Smooth muscle cell (in vitro differentiated cells): ENCODE measurements around the gene PHF14. TPM values are rescaled to one million over a fixed set of nuclear protein-coding genes. Genes with fewer than 3 reads are reported as not detected.
A peak's percentile ranks its signal among the peaks of the same experiment; 100 is the strongest.
"Not testable (repeated sequence)": the region's sequence is repeated elsewhere in the genome, so short reads cannot be mapped to it uniquely, and the experiment has no call there.

Experiments used
- DNase-seq: peaks from one replicate; lab custom pipeline; 2025; ENCODE audit not compliant: unreplicated experiment; lab: John Stamatoyannopoulos, UW
- H2AFZ ChIP-seq: fragments of 200-600 bp; sonication (generic); 2 replicates; pipeline ENCODE4 v1.6.0; 2016; ENCODE audit warnings: antibody characterized with exemption, low read depth, mild to moderate bottlenecking
- H3F3A ChIP-seq: fragments of 200-600 bp; sonication (generic); 2 replicates; pipeline ENCODE4 v1.6.0; 2017; ENCODE audit warnings: antibody characterized with exemption, low read depth
- H3K27ac ChIP-seq: fragments of 200-600 bp; sonication (generic); 2 replicates; pipeline ENCODE4 v1.5.1; 2016; ENCODE audit warnings: low read depth, mild to moderate bottlenecking
- H3K27me3 ChIP-seq: fragments of 200-600 bp; sonication (generic); 2 replicates; pipeline ENCODE4 v1.6.1; 2016; ENCODE audit warnings: low read depth, mild to moderate bottlenecking
- H3K36me3 ChIP-seq: fragments of 200-600 bp; sonication (generic); 2 replicates; pipeline ENCODE4 v1.5.1; 2016; ENCODE audit warnings: low read depth
- H3K4me1 ChIP-seq: fragments of 200-600 bp; sonication (generic); 2 replicates; pipeline ENCODE4 v1.5.1; 2016; ENCODE audit warnings: low read depth
- H3K4me2 ChIP-seq: fragments of 200-600 bp; sonication (generic); 2 replicates; pipeline ENCODE4 v1.6.0; 2016; ENCODE audit warnings: mild to moderate bottlenecking
- H3K4me3 ChIP-seq: fragments of 200-600 bp; sonication (generic); 2 replicates; pipeline ENCODE4 v1.5.1; 2016; ENCODE audit warnings: mild to moderate bottlenecking
- H3K79me2 ChIP-seq: fragments of 200-600 bp; sonication (generic); 2 replicates; pipeline ENCODE4 v1.6.0; 2016; ENCODE audit warnings: low read depth, mild to moderate bottlenecking
- H3K9ac ChIP-seq: fragments of 200-600 bp; sonication (generic); 2 replicates; pipeline ENCODE4 v1.6.0; 2016; ENCODE audit warnings: low read depth
- H3K9me3 ChIP-seq: fragments of 200-600 bp; sonication (generic); replicated peaks from 2 replicates; pipeline ENCODE4 v1.5.1; 2016; ENCODE audit warnings: low read depth
- H4K20me1 ChIP-seq: fragments of 200-600 bp; sonication (generic); 2 replicates; pipeline ENCODE4 v1.6.0; 2016; ENCODE audit warnings: low read depth
- WGBS: methylation state at CpG from one replicate; pipeline ENCODE4 v1.1.7; 2016; ENCODE audit warnings: low lambda C conversion rate; 5-methylcytosine and 5-hydroxymethylcytosine counted together
- polyA plus RNA-seq: library from polyadenylated mRNA; unstranded; fragments of >200 nt; fragmentation: Nextera tagmentation; extraction: Ambion mirVana; gene quantifications from 2 replicates; pipeline ENCODE4 v1.2.1, GENCODE V29; 2016
- total RNA-seq: library from RNA; depleted of rRNA; stranded (reverse); fragments of >200 nt; gene quantifications from 2 replicates; pipeline ENCODE4 v1.2.3, GENCODE V29; 2014
- TF ChIP-seq, protein P1 (sequence below): fragments of 200-600 bp; sonication (generic); IDR thresholded peaks from 2 replicates; pipeline ENCODE4 v1.5.1; 2017; ENCODE audit warnings: borderline replicate concordance, mild to moderate bottlenecking, antibody characterized with exemption; ENCODE audit not compliant: insufficient read depth, poor library complexity, severe bottlenecking

PHF14 gene, protein sequence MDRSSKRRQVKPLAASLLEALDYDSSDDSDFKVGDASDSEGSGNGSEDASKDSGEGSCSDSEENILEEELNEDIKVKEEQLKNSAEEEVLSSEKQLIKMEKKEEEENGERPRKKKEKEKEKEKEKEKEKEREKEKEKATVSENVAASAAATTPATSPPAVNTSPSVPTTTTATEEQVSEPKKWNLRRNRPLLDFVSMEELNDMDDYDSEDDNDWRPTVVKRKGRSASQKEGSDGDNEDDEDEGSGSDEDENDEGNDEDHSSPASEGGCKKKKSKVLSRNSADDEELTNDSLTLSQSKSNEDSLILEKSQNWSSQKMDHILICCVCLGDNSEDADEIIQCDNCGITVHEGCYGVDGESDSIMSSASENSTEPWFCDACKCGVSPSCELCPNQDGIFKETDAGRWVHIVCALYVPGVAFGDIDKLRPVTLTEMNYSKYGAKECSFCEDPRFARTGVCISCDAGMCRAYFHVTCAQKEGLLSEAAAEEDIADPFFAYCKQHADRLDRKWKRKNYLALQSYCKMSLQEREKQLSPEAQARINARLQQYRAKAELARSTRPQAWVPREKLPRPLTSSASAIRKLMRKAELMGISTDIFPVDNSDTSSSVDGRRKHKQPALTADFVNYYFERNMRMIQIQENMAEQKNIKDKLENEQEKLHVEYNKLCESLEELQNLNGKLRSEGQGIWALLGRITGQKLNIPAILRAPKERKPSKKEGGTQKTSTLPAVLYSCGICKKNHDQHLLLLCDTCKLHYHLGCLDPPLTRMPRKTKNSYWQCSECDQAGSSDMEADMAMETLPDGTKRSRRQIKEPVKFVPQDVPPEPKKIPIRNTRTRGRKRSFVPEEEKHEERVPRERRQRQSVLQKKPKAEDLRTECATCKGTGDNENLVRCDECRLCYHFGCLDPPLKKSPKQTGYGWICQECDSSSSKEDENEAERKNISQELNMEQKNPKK
- 29.2 and 39.6 TPM in 2 replicates for total RNA-seq
- polyA plus RNA-seq = 13.2 and 20.1 TPM in 2 replicates

DNA sequence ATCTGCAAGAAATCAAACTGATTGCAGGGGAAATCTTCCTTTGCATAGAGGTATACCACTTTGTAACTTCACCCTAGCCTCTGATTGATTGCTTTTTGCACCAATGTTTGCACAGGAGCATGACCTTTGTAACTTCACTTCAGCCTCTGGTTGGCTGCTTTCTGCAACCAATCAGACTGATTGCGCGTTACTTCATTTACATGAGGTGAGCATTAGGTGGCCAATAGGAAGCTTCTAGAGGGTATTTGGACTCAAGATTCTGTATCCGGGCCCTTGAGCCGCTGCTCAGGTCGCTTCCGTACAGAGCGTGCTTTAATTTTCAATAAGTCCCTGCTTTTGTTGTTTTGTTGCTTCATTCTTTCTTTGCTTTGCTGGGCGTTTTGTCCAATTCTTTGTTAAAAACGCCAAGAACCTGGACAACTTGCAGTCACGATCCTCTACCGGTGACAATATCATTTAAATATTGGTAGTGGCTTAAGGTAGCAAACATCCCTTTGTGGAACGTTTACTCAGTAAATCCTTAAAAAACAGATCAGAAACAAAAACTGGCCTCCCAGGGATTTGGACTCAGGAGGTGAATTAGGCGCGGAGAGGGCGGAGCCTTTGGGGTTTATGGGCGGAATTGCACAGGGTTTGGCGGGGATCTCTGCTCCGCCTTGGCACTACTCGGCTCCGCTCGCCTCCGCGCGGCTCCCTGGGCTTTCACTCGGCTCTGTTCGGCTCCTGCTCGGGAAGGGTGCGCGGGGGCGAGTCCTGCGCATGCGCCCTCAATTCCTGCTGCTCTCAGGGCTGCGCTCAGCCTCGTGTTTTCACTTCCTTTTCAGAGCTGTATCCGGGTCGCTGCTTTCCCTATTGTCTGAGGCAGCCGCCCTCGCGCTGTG lies at the start of gene PHF14:
PHF14 (plus strand) TSS at position 812 of the 881 bp plus-strand sequence. CDS start 452 bp downstream, outside the sequence.
- TF ChIP-seq, protein P1, sequence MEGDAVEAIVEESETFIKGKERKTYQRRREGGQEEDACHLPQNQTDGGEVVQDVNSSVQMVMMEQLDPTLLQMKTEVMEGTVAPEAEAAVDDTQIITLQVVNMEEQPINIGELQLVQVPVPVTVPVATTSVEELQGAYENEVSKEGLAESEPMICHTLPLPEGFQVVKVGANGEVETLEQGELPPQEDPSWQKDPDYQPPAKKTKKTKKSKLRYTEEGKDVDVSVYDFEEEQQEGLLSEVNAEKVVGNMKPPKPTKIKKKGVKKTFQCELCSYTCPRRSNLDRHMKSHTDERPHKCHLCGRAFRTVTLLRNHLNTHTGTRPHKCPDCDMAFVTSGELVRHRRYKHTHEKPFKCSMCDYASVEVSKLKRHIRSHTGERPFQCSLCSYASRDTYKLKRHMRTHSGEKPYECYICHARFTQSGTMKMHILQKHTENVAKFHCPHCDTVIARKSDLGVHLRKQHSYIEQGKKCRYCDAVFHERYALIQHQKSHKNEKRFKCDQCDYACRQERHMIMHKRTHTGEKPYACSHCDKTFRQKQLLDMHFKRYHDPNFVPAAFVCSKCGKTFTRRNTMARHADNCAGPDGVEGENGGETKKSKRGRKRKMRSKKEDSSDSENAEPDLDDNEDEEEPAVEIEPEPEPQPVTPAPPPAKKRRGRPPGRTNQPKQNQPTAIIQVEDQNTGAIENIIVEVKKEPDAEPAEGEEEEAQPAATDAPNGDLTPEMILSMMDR = no peak
- H3K4me3 ChIP-seq = peak within 1 kb of the TSS; percentile 90
- peaks cover 4% of the 10 kb centered on the region for H3F3A ChIP-seq
- H3K27ac ChIP-seq = peak within 1 kb of the TSS; percentile 80
- H3K27me3 ChIP-seq = no peaks in the 10 kb centered on the region
- H3K4me2 ChIP-seq = peak within 1 kb of the TSS; percentile 100
- WGBS = 8% methylated on average over 39 of the region's 39 CpGs
- H2AFZ ChIP-seq = peak within 1 kb of the TSS; percentile 97
- peak; percentile 78 for DNase-seq
- H3K4me1 ChIP-seq = peaks cover 14% of the 10 kb centered on the region
- peaks cover 8% of the 10 kb centered on the region for H3K36me3 ChIP-seq
- H3K9ac ChIP-seq = peak within 1 kb of the TSS; percentile 78
- peaks cover 1% of the 10 kb centered on the region for H4K20me1 ChIP-seq
- H3K9me3 ChIP-seq = no peaks in the 10 kb centered on the region
- H3K79me2 ChIP-seq = peaks cover 40% of the 10 kb centered on the region

DNA sequence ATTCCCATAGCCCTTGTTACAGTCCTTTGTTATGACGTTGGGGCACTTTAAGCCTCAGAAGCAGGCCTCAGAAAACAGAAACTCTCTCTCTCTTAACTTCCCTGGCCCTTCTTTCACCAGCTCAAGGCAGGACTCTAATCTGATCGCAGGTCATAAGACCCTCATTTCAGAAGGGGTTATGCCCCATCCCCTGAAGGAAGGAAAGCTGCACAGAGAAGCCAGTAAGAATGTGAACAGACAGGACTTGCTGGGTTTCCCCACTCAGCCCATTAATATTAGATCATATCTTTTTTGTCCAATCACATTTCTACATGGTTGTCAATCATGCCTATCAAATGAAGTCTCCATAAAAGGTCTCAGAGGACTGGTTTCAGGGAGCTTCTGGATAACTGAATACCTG lies 49.3 kb upstream of the PHF14 start:
- Histone ChIP-seq H2AFZ (no peak overlapping the region), H3K27ac (no peak overlapping the region), H3K79me2 (no peaks in the 10 kb centered on the region), H3K4me1 (no peaks in the 10 kb centered on the region), H3K4me3 (no peak overlapping the region), H3K27me3 (no peaks in the 10 kb centered on the region), H3K36me3 (no peaks in the 10 kb centered on the region), H3F3A (no peaks in the 10 kb centered on the region), H4K20me1 (no peaks in the 10 kb centered on the region), H3K4me2 (no peak overlapping the region), H3K9me3 (no peaks in the 10 kb centered on the region), H3K9ac (no peak overlapping the region)
- 42% methylated on average over 2 of the region's 2 CpGs for WGBS
- no peak for DNase-seq
- TF ChIP-seq, protein P1 = no peak

DNA sequence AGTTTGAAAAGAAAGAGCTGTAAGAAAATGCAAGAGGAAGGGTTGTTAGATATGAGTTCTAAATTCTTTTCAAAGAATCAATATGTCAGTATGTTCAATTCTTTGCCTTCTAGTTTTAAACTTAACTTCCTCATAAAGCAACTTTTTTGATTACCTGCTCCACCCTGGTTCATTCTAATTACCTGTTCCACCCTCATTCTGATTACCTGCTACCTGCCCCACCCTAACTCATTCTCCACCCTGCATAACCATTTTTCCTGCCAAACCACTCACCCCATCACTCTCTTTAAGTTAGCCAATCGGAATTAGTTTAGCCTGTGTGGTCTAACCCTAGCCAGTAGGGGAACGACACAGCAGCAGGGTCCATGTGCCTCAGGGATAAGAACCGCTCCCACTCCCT lies 45.5 kb upstream of the PHF14 start:
- H3K9me3 ChIP-seq, H3K4me3 ChIP-seq, H3F3A ChIP-seq, H4K20me1 ChIP-seq, H3K4me1 ChIP-seq, H3K4me2 ChIP-seq, H3K27me3 ChIP-seq, H3K27ac ChIP-seq, DNase-seq, H3K36me3 ChIP-seq, H3K9ac ChIP-seq, H3K79me2 ChIP-seq, H2AFZ ChIP-seq: not testable (repeated sequence)
- 94% methylated on average over 3 of the region's 3 CpGs for WGBS
